HL-60/S4 (cell line): ENCODE results near the gene SLAIN1.

Source experiments
- in situ Hi-C: fragments of 300-500 bp; cut with MboI; formaldehyde crosslinking; loops from 2 replicates; pipeline ENCODE4 v1.14.3; 2022; ENCODE audit warnings: low sequenced_read_pairs

Gene SLAIN1

DNA sequence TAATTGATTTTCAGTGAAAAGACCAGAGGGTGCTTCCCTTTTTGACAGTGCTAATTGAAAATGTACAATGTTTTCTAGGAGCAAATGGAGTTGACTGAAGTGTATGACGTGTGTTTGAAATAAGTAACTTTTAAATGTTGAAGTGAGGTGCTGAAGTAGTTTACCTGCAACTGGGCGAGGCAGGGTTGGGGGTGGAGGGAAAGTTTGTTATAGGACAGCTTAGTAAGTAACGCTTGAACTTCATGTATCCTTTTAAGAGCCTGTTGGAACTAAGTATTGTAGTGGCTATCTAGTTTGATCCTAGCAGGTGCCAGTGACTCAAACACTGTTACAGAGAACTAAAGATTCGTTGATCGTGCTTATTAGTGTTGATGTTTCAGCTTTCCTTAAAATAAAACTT is 5.9 kb downstream of the SLAIN1 start:
- in situ Hi-C loops, result no loop called here

DNA sequence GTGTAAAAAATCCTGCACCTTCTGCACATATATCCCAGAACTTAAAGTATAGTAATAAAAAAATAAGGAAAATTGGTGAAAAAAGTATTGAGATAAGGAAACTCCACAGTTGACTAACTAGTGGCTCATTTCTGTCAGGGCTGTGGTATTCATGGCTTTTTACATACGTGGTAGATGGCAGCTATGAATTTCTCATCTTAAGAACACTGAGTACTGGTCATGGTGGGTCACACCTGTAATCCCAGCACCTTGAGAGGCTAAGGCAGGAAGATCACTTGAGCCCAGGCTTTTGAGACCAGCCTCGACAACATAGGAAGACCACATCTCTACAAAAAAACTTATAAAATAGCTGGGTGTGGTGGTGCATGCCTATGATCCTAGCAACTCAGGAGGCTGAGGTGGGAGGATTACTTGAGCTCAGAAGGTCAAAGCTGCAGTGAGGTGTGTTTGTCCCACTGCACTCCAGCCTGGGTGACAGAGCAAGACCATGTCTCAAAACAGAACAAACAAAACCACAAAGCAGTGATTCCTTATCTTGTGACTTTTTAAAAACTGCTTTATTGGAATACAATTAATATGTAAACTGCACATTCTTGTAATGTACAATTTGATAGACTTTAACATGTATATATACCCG is 16.8 kb downstream of the SLAIN1 start:
- in situ Hi-C loops, result no loop called here

DNA sequence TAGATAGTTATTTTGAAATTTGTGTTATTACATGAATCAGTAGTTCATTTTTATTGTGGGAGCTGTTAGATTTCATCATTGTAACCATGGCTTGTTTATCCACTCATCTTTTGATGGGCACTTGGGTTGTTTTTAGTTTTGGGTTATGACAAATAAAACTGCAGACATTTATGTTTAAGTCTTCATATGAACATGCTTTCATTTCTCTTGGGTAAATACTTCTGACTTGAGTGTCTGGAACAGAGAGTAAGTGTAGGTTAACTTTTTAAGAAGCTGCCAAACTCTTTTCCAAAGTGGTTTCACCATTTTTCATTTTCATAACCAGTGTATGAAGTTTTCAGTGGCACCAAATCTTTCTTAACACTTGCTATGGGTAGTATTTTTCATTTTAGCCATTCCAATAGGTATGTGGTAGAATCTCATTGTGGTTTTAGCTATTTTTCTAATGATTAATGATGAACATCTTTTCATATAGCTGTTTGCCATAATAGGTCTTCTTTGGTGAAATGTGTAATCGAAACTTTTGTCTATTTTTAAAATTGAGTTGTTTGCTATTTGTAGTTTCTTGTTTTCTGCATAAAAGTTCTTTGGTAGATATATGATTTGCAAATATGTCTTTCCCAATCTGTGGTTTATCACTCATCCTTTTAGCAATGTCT is 17.9 kb downstream of the SLAIN1 start:
- in situ Hi-C loops, result no loop called here

DNA sequence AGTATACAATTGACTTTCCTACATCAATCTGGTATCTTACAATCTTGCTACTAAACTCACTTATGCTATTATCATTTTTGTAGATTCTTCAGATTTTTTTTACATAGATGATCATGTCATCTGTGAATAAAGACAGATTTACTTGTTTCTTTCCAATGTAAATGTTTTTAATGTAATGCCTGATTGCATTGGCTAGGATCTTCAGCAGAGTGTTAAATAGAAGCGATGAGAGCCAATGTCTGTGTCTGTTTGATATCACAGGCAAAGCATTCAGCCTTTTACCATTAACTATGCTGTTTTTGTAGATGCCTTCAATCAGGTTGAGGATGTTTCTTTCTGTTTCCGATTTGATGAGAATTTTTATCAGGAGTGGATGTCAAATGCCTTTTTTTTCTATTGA is 19.2 kb downstream of the SLAIN1 start:
- in situ Hi-C loops, result no loop called here

DNA sequence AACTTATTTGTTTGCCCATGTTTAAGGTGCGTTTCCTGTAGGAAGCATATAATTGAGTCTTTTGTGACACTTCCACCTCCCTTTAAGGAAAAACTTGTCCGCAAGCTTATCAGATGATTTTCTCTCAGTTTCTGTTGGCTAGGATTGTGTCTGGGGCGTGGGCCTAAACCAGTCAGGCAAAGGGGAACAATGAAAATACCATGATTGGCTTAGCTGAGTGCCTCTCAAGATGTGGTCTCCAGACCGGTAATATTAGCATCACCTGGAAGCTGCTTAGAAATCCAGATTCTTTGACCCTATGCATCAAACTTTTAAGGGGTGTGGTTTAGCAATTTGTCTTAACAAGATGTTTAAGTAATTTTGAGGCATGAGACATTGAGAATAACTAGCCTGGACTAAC is 20.0 kb downstream of the SLAIN1 start:
- in situ Hi-C loops, result no loop called here

DNA sequence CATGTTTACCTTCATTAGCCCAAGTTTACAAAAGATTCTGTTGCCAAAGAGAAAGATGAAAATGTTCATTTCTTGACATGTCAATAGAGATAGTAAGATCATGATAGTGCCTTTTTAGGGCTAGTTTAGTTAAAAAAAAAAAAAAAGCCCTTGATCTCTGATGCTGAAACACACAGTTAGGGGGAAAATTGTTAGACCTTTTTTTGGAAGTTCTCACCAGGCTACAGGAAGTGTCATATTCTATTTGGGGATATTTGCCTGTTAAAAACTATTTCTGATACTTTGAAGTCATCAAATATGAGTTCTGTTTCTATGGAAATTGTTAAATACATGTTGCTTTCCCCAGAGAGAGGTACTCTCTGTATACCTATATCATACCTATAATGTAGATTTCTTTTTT is 21.6 kb downstream of the SLAIN1 start:
- in situ Hi-C loops, result no loop called here

DNA sequence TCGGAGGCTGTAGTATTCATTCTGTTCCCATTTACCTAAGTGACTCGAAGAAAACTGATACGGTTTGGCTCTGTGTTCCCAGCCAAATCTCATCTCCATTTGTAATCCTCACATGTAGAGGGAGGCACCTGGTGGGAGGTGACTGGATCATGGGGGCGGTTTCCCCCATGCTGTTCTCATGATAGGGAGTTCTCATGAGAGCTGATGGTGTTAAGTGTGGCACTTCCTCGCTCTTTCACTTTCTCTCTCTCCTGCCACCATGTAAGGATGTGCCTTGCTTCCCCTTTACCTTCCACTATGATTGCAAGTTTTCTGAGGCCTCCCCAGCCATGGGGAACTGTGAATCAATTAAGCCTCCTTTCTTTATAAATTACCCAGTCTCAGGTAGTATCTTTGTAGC is 23.5 kb downstream of the SLAIN1 start:
- in situ Hi-C loops, result no loop called here

DNA sequence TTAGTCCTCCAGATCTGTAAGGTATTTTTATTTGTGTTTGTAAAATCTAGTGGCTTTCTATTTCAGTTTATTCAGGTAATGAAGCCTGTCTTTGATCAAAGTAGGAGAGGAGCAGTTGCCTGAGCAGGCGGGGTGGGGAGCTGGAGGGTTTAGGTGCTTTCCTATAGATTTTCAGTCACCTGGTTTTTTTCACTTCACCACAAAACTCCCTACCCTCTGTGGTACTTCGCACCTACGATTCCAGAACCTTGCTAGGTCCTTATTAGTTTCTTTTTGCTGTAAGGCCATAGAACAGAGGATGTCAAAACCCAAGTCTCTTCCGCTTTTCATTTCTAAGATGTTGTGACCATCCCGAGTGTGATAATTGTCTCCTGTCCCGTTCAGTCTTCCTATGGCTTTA is 26.6 kb downstream of the SLAIN1 start:
- in situ Hi-C loops, result no loop called here

DNA sequence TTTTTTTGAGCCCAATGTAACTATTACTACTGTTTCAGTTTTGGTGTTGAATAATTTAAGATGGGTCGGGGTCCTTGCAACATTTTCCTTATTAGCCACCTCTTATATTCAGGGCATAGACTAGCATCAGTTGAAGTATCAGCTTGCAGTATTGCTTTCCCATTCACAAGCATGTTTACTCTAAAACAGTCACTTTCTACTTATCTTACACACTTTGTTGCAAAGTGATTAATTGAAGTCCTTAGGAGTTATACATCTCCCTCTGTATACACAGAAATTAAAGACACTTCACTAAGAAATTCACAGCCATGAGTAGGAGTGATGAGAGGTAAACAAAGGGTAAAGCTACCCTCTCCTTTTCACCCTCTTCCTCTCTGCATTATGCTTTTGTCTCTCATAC is 27.6 kb downstream of the SLAIN1 start:
- in situ Hi-C loops, result no loop called here

DNA sequence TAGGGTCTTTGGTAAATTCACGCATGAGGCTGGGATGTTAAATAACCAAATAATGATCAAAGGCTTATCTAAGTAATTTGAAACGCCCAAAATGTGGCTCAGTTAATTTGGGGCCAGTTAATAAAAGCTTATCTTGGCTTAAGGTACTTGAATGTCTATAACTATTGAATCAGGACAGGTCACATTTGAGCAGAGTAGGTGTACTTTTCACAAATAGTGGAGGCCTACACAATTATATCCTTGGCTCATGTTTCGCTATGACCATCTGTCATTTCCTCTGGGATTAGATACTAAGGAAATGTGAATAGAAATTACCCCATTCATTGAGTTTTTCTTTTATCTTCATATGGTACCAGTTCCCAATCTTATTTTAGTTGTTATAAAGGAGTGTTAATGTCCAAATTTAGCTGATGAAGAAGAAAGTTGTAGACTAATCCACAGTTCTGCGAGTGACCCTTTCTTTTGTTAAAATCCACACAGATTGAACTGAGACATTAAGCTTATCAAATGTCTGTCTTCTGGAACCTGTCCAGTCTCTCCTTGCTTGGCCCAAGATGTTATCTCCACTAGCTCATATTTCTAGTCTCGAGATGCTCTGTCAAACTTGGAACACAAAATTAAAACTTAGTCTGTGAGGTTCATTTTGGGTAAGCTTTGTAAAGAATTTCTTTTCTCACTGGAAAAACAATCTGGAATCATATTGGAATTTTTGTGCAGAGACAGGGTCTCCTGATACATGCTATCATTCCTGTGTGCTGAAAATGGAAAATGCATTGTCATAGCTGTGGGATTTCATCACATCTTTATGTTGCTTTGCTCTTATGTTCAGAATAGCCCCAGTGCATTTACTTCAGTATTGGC is 31.0 kb downstream of the SLAIN1 start:
- in situ Hi-C loops, result no loop called here

DNA sequence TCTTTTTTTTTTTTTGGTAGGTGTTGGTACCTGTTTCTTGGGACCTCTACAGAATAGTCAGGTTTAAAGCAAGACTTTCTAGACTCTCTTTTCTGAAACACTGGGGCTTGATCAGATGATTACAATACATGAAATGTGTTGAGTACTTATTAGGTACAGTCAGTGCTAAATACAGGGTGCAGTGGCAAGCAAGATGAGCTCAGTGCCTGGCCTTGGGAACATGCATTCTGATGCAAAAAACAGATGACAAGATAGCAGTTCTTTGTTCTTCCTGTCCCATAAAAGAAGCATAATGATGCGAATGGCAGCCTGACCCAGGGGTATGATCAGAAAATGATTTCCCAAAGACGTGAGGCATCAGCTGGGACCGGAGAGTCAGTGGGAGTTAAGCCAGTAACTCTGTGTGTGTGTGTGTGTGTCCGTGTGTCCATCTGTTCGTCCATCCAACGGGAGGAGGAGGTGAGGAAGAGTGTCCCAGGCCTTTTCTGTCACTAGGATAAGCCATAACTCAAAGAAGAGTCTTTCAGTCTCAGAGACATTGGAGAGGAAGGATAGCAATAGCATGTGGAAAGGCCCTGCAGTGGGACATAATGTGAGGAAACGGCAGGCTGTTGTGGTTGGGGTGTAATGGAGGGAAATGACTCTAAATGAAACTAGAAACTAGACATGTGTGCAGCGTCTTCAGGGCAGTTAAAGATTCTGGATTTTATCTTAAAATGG is 32.2 kb downstream of the SLAIN1 start:
- in situ Hi-C loops, result no loop called here

DNA sequence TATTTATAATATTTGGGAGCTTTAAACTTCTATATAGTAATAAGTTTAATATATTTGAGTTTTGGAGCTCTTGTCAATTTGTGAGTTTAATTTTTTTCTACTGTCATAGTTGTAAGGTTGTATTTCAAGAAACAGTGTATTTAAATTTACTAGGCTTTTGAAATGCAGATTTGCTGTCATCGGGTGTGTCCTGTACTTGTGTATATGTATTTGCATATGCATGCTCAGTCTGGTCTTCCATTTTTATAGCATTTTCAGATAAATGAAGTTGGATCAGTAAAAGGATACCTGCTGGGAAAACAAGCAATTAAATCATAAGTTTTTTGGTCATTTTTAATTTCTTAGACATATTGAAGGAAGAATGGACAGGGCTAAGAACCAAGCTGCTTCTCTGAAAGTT is 33.1 kb downstream of the SLAIN1 start:
- in situ Hi-C loops, result no loop called here

DNA sequence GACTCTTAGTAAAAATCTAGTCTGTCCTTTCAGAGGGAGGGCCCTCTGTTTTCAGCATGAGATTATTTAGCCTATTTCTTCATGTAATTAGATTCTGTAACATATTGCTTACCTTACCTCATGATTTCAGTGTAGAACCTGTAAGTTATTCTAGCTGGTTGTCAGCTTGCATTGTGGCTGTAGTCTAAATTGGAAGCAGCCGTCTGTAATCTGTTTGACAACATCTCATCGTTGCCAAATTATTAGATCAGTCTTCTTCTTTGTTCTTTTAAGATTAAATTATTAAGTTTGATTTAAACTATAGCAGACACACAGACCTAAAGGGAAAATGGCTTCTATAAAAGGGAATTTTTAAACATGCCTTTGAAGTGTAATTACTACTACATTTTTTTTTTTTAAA is 34.8 kb downstream of the SLAIN1 start:
- in situ Hi-C loops, result no loop called here

DNA sequence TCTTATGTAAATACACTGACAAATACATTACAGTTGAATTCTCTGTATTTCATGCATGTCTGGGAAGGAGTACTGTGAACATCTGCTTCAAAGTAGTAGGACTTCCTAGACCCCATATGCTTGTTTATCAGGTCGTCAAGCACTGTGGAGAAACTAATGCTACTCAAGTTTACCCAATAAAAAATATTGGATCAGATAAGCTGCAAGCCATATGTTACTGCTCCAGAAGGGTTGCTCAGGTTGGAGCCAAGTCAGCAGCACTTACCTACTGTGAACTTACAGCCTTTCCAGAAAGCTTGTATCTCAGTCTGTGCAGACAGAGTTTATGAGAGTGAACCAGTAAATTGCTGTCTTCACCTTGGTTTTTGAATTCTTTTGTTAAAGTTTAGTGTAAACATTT is 36.2 kb downstream of the SLAIN1 start:
- in situ Hi-C loops, result no loop called here

DNA sequence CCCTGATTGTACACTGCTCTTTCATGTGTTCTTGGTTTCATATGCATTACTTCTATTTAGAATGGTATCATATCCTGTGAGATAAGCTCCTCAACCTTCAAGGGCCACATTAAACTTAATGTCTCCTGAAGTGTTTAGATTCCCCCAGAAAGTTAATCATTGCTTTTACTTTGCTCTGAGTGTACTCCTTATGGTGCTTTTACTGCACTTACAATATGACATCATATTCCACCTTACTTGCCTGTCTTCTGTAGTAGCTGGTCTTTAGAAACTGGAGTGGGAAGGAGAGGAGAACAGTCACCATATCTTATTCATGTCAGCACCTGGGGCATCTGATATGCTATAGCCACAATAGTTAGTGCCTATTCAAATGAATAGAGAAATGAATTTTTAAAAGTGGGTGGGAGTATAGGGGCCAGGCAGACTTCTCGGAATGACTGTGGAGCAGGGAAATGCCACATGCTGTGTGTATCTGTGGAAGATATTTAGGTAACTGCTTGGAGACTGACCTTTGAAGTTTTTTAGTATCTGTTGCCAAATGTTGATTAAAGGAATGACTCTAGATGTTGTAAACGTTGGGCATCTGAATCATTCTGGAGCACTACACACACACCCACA is 40.2 kb downstream of the SLAIN1 start:
- in situ Hi-C loops, result no loop called here

DNA sequence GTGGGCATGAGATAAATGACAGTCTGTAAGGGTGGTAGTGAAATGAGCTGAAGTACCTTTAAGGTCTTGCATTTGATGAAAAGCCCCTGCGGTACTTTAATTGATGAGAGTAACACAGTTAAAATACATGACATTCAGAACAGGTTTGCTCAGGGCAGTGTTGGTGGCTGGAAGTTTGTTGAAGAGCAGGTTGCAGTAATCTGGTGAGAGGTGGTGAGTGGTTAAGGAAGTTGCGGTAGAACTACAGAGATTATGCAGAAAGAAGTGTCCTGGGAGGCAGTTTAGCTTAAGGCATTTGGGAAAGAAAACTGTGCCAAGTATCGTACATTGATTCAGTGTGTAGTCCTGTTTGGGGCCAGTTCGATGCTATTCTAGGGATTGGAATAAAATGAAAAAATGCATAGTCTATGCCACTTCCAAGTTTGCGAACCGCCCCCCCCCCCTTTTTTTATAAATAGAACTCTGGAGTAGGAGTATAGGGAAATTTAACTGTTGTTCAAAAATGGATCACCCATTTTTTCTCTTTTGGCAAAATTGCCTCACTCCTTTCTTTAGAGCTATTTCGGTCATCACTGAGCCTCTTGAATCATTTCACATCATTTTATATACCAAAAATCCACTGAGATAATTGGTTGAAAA is 42.7 kb downstream of the SLAIN1 start:
- in situ Hi-C loops, result no loop called here

DNA sequence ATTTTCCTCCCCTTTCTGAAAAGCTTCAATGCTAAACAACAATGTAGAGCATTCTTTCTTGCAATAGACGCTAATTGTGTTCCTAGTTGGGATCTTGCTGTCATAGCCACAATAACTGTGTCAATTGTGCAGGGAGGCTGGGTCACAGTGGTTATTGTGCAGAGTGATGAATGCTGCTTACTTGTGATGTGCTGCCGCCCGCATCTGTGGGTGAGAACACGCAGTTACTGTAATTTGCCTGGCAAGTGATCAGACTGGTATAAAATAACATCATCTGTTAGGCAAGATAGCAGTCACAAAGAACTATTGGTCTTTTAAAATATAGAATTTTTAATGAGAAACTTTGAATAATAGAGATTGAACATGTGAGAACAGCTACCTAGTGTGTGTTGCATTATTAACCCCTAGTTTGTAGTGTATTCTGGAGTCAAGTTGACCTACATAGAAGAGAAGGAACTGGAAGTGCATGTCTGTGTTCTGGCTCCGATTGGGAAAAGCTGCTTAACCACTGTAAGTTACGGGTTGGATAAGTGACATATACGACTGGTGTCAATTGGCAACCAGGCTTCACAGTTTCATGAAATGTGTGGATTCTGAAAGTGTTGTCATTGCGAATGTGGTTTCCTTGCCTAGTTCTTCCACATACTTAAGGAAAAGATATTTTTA is 43.6 kb downstream of the SLAIN1 start:
- in situ Hi-C loops, result no loop called here

DNA sequence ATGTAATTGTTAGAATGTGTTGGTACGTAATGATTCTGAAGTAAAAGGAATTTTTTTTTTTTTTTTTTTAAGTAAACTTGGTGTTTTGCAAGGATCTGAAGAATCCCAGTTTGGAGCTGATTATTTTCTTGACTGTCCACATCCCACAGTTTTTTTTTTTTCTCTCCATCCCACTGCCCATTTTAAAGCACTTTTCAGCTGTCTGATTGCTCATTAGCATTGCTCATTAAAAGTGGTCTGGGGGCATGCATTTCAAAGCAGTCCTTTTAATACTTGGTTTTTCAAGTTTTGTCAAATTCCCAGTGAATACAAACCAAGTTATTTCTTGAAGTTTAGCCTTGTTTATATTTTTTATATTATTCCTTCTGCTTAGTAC is 44.1 kb downstream of the SLAIN1 start:
- in situ Hi-C loops, result no loop called here

DNA sequence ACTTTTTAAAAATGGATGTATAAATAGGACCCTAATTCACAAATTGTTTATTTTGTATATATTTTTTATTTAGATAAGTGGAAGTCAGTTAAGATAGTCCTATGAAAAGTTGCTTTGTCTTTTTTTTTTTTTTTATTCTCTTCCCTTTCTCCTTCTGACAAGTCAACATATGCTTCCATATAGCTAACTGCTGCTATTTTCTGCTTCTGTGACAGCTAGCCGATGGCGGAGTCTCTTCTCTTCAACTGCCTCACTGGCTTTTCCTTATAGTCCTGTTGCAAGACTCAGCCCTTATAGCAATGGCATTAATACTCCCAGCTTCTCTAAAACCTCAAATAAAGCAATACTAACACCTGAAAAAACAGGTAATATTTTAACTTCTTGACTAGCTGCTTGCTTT is 45.3 kb downstream of the SLAIN1 start:
- in situ Hi-C loops, result no loop called here

DNA sequence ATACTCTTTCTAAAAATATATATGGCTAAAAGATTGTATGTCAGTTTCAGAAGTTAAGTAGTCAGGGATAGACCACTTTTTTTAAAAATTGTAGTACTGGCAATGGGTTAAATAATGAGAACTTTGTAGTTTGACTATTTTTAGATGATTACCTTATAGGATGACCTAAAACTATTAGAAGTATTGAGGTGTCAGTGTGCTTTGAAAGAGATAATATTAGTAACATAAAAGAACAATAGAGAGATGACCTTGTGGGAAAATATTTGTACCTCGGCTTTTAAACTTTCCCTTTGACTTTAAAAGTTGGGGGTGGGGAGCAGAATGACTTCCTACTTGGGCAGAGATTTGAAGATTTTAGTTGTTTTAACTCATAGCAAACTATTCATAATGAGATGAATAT is 48.3 kb downstream of the SLAIN1 start:
- in situ Hi-C loops, result no loop called here
